ENCODE measurements around the gene MEI4. TPM values are rescaled to one million over a fixed set of nuclear protein-coding genes. Genes with fewer than 3 reads are reported as not detected.
"Not testable (repeated sequence)": the region's sequence is repeated elsewhere in the genome, so short reads cannot be mapped to it uniquely, and the experiment has no call there.

The MEI4 gene
- total RNA-seq, 6 experiments from 2014 or later: 0.12 to 1.1 (median 0.22) TPM

DNA sequence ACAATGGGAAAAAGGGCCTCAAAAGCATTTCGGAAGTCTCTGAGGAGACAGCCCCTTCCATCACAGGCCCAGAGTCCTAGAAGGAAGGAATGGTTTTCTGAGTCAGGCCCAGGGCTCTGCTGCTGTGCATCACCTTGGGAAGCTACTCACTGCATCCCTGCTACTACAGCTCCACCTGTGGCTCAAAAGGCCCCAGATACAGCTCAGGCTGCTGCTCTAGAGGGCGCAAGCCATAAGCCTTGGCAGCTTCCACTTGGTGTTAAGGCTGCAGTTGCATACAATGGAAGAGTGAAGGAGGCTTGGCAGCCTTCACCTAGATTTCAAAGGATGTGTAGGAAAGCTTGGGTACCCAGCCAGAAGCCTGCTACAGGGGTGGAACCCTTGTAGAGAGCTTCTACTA is 54.8 kb downstream of the MEI4 start:
- intact Hi-C loops (cut with DNase I): no loop called here
- Histone ChIP-seq H3K4me3 (no peak overlapping the region), H3K27me3 (no peaks in the 10 kb centered on the region), H3K36me3 (no peaks in the 10 kb centered on the region), H3K9me3 (no peaks in the 10 kb centered on the region), H3K4me1 (no peaks in the 10 kb centered on the region), H3K27ac (no peak overlapping the region)
- DNase-seq: no peak
- TF ChIP-seq, protein P1, sequence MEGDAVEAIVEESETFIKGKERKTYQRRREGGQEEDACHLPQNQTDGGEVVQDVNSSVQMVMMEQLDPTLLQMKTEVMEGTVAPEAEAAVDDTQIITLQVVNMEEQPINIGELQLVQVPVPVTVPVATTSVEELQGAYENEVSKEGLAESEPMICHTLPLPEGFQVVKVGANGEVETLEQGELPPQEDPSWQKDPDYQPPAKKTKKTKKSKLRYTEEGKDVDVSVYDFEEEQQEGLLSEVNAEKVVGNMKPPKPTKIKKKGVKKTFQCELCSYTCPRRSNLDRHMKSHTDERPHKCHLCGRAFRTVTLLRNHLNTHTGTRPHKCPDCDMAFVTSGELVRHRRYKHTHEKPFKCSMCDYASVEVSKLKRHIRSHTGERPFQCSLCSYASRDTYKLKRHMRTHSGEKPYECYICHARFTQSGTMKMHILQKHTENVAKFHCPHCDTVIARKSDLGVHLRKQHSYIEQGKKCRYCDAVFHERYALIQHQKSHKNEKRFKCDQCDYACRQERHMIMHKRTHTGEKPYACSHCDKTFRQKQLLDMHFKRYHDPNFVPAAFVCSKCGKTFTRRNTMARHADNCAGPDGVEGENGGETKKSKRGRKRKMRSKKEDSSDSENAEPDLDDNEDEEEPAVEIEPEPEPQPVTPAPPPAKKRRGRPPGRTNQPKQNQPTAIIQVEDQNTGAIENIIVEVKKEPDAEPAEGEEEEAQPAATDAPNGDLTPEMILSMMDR (IDR thresholded peaks at IDR 0.05): no peak
- no peak for TF ChIP-seq POLR2A (IDR thresholded peaks at IDR 0.05)
- WGBS (ENCODE audit: insufficient coverage, low coverage, low lambda C conversion rate, missing lambda C conversion rate): 57% methylated on average over 2 of the region's 2 CpGs
- no peak for ATAC-seq

- H3K27me3 ChIP-seq: no peaks in the 10 kb centered on the region
- 82% methylated on average over 6 of the region's 6 CpGs for WGBS (ENCODE audit: insufficient coverage, low coverage, low lambda C conversion rate, missing lambda C conversion rate)
- H3K4me1 ChIP-seq: no peaks in the 10 kb centered on the region
- H3K4me3 ChIP-seq: no peak overlapping the region
- DNase-seq (no peak), ATAC-seq (no peak)
- H3K9me3 ChIP-seq: no peaks in the 10 kb centered on the region
- no peak overlapping the region for H3K27ac ChIP-seq
- TF ChIP-seq, protein P1 (IDR thresholded peaks at IDR 0.05): no peak
- no peak for TF ChIP-seq POLR2A (IDR thresholded peaks at IDR 0.05)
- H3K36me3 ChIP-seq: no peaks in the 10 kb centered on the region
- intact Hi-C loops (cut with DNase I): no loop called here
Measured at GRCh38 chr6:77715588-77715987, 62.7 kb downstream of the MEI4 start.

GRCh38 chr6:77716311-77716710 is 63.5 kb downstream of the MEI4 start:
- Histone ChIP-seq H3K4me1 (no peaks in the 10 kb centered on the region), H3K36me3 (no peaks in the 10 kb centered on the region), H3K27ac (no peak overlapping the region), H3K4me3 (no peak overlapping the region), H3K9me3 (no peaks in the 10 kb centered on the region), H3K27me3 (no peaks in the 10 kb centered on the region)
- WGBS (ENCODE audit: insufficient coverage, low coverage, low lambda C conversion rate, missing lambda C conversion rate): 64% methylated on average over 1 of the region's 1 CpG
- ATAC-seq: no peak
- intact Hi-C loops (cut with DNase I): no loop called here
- no peak for DNase-seq
- TF ChIP-seq, protein P1 (IDR thresholded peaks at IDR 0.05): no peak
- no peak for TF ChIP-seq POLR2A (IDR thresholded peaks at IDR 0.05)

DNA sequence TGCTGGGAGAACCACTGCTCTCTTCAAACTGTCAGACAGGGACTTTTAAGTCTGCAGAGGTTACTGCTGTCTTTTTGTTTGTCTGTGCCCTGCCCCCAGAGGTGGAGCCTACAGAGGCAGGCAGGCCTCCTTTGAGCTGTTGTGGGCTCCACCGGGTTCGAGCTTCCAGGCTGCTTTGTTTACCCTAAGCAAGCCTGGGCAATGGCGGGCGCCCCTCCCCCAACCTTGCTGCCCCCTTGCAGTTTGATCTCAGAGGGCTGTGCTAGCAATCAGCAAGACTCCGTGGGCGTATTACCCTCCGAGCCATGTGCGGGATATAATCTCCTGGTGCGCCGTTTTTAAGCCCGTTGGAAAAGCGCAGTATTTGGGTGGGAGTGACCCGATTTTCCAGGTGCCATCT is 83.2 kb downstream of the MEI4 start:
- H3K36me3 ChIP-seq; H3K9me3 ChIP-seq; ATAC-seq; H3K27ac ChIP-seq; DNase-seq; H3K27me3 ChIP-seq; H3K4me1 ChIP-seq; intact Hi-C loops (cut with DNase I); H3K4me3 ChIP-seq: not testable (repeated sequence)
- WGBS (ENCODE audit: insufficient coverage, low coverage, low lambda C conversion rate, missing lambda C conversion rate): no CpG with 5 or more reads among the region's 13 CpGs

GRCh38 chr6:77740380-77740779 is 87.5 kb downstream of the MEI4 start:
- TF ChIP-seq POLR2A (IDR thresholded peaks at IDR 0.05): no peak
- TF ChIP-seq, protein P1 (IDR thresholded peaks at IDR 0.05): peak; percentile 49 to 76 (median 68)
- Histone ChIP-seq H3K4me1 (peaks cover 0 to 5% (median 0%) of the 10 kb centered on the region in 4 donors), H3K36me3 (no peaks in the 10 kb centered on the region), H3K27me3 (no peaks in the 10 kb centered on the region), H3K9me3 (no peaks in the 10 kb centered on the region), H3K4me3 (no peak overlapping the region), H3K27ac (no peak overlapping the region)
- no peak for DNase-seq
- 0% methylated on average over 1 of the region's 1 CpG for WGBS (ENCODE audit: insufficient coverage, low coverage, low lambda C conversion rate, missing lambda C conversion rate)
- peak in 3 of 4 donors; percentile 39 to 62 (median 48) for ATAC-seq
- intact Hi-C loops (cut with DNase I): no loop called here

DNA sequence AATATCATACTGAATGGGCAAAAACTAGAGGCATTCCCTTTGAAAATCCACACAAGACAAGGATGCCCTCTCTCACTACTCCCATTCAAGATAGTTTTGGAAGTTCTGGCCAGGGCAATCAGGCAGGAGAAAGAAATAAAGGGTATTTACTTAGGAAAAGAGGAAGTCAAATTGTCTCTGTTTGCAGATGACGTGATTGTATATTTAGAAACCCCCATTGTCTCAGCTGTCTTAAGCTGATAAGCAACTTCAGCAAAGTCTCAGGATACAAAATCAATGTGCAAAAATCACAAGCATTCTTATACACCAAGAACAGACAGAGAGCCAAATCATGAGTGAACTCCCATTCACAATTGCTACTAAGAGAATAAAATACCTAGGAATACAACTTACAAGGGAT is 99.3 kb downstream of the MEI4 start:
- H3K9me3 ChIP-seq; H3K4me1 ChIP-seq; DNase-seq; H3K4me3 ChIP-seq; H3K27ac ChIP-seq; H3K36me3 ChIP-seq; intact Hi-C loops (cut with DNase I); H3K27me3 ChIP-seq; ATAC-seq: not testable (repeated sequence)
- WGBS (ENCODE audit: insufficient coverage, low coverage, low lambda C conversion rate, missing lambda C conversion rate): 60% methylated on average over 1 of the region's 1 CpG
